CD8-positive, alpha-beta memory T cell (primary cell): ENCODE measurements around the gene RAB10. TPM values are rescaled to one million over a fixed set of nuclear protein-coding genes. Genes with fewer than 3 reads are reported as not detected.
A peak's percentile ranks its signal among the peaks of the same experiment; 100 is the strongest.

Source experiments
- CTCF ChIA-PET: fragments of 350-600 bp; sonication (Branson Sonifier 250); formaldehyde crosslinking; loops from one replicate; lab custom pipeline; 2021; ENCODE audit warnings: antibody characterized with exemption; lab: Charles Lee
- POLR2A ChIA-PET: fragments of 350-600 bp; sonication (Branson Sonifier 250); formaldehyde crosslinking; loops from one replicate; lab custom pipeline; 2021; ENCODE audit warnings: antibody characterized with exemption; lab: Charles Lee
- DNase-seq, 5 donors: peaks; one replicate each; pipeline versions ENCODE4 v3.0.0 to v3.0.0-alpha.2; 2020 to 2022; ENCODE audit warnings: mixed read lengths in 1 of 5
- H3K27ac ChIP-seq: one replicate; pipeline ENCODE4 v1.7.0; 2013; ENCODE audit warnings: low read depth, mild to moderate bottlenecking, low read length, moderate library complexity
- H3K27me3 ChIP-seq: 2 replicates; pipeline ENCODE4 v1.7.0; 2013; ENCODE audit warnings: low read length, mild to moderate bottlenecking; ENCODE audit not compliant: insufficient read depth, poor library complexity, severe bottlenecking
- H3K36me3 ChIP-seq: 2 replicates; pipeline ENCODE4 v1.7.0; 2013; ENCODE audit warnings: mild to moderate bottlenecking, low read length, moderate library complexity; ENCODE audit not compliant: insufficient read depth
- H3K4me1 ChIP-seq: 2 replicates; pipeline ENCODE4 v1.7.0; 2013; ENCODE audit warnings: mild to moderate bottlenecking, low read length, moderate library complexity; ENCODE audit not compliant: insufficient read depth
- H3K4me3 ChIP-seq: 2 replicates; pipeline ENCODE4 v1.7.0; 2013; ENCODE audit warnings: mild to moderate bottlenecking, low read length
- H3K9me3 ChIP-seq: 2 replicates; pipeline ENCODE4 v1.7.0; 2013; ENCODE audit warnings: mild to moderate bottlenecking, low read length
- H3K27ac Mint-ChIP-seq, 8 donors: one replicate each; pipeline ENCODE4 v1.8.0; 2020 to 2021; ENCODE audit warnings: mixed read lengths in 8 of 8, mild to moderate bottlenecking in 6 of 8, inconsistent platforms in 3 of 8, moderate library complexity in 3 of 8
- H3K27me3 Mint-ChIP-seq, 2 donors: one replicate each; pipeline ENCODE4 v1.8.0; 2020 to 2021; ENCODE audit warnings: mixed read lengths in 2 of 2, mild to moderate bottlenecking in 1 of 2, moderate library complexity in 1 of 2
- H3K36me3 Mint-ChIP-seq, 3 donors: one replicate each; pipeline ENCODE4 v1.8.0; 2020 to 2021; ENCODE audit warnings: mixed read lengths in 3 of 3, inconsistent platforms in 1 of 3, mild to moderate bottlenecking in 1 of 3
- H3K4me1 Mint-ChIP-seq, 3 donors: one replicate each; pipeline ENCODE4 v1.8.0; 2020 to 2021; ENCODE audit warnings: mixed read lengths in 3 of 3, inconsistent platforms in 1 of 3, mild to moderate bottlenecking in 1 of 3
- H3K4me3 Mint-ChIP-seq, 7 donors: one replicate each; pipeline ENCODE4 v1.8.0; 2020 to 2021; ENCODE audit warnings: mixed read lengths in 7 of 7, mild to moderate bottlenecking in 6 of 7, moderate library complexity in 4 of 7, inconsistent platforms in 2 of 7
- H3K9me3 Mint-ChIP-seq, 5 donors: one replicate each; pipeline ENCODE4 v1.8.0; 2020 to 2022; ENCODE audit warnings: mixed read lengths in 5 of 5, mild to moderate bottlenecking in 3 of 5, moderate library complexity in 2 of 5, inconsistent platforms in 1 of 5
- polyA plus RNA-seq: library from polyadenylated mRNA; unstranded; fragments of 300-500 nt; fragmentation: Illumina TruSeq; gene quantifications from one replicate; pipeline ENCODE4 v1.2.3, GENCODE V29; 2021
- total RNA-seq, 2 experiments: library from RNA; stranded (reverse); gene quantifications; one replicate each; pipeline ENCODE4 v1.2.3, GENCODE V29; 2021

The RAB10 gene
- total and polyA plus RNA-seq, 3 experiments from 2014 or later: 93.3 to 167 (median 155) TPM

DNA sequence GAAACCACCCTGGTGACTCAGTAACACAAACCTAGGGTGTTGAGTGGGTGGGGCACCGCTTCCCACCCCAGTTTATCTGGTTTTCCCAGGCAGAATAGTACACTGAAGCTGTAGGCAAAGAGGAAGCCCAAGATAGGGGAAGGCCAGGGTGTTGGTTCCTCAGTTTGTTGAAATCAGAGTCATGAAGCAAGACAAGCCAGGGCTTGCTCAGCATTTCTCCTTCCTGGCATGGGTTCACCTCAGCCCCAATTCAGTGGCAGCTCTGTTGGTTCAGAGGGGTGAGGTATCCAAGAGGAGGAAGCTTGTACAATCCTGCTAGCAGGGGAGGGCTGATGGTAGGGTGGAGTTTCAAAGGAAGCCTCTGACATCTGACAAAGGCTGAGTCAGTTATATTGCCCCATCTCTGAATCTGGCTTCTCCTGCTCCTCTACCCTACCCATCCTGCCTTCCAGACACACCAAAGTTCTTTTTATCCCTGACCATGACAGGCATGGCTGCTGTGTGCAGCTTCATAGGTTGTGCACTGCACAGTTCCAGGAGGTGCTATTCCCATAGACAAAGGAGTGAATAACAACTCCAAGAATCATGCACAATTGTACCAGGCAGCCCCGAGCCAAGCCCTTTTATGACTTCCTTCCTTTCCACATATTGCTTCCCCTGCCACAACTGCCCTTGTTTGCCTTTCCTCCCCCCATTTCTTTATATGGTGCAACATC, 24.9 kb upstream of the RAB10 start:
- Mint-ChIP-seq H3K4me3 (no peak overlapping the region), H3K27me3 (peaks cover 3 to 5% of the 10 kb centered on the region in 2 donors), H3K36me3 (peaks cover 0 to 4% (median 0%) of the 10 kb centered on the region in 3 donors), H3K4me1 (no peaks in the 10 kb centered on the region), H3K27ac (no peak overlapping the region), H3K9me3 (peaks cover 0 to 4% (median 0%) of the 10 kb centered on the region in 5 donors)
- no peaks in the 10 kb centered on the region for H3K4me1 ChIP-seq
- ChIA-PET CTCF (interaction anchor here (1.3 kb wide), 1 partner anchor 58 kb away, joined by 3 read pairs; no protein-coding TSS in a partner anchor), POLR2A (no interaction called here)
- DNase-seq: no peak
- no peaks in the 10 kb centered on the region for H3K36me3 ChIP-seq
- H3K27me3 ChIP-seq: no peaks in the 10 kb centered on the region
- no peak overlapping the region for H3K27ac ChIP-seq
- H3K9me3 ChIP-seq: no peaks in the 10 kb centered on the region
- H3K4me3 ChIP-seq: no peak overlapping the region

DNA sequence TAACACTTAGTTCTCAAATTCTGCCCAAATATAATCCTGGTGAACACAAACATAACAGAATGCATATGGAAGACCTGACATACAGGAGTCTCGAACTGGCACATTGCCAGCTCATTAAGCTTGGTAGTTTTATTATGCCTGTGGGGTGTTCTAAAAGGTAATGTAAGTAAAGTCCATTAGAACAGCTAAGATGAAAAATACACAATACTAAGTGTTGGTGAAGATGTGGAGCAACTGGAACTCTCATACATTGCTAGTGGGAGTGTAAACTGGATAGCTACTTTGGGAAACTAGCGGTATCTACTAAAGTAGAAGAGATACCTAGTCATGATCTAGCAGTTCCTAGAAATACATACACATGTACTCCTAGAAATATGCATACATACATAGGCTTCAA, 24.3 kb upstream of the RAB10 start:
- CTCF ChIA-PET: no interaction called here
- no peaks in the 10 kb centered on the region for H3K9me3 ChIP-seq
- Mint-ChIP-seq H3K27ac (no peak overlapping the region), H3K4me3 (no peak overlapping the region), H3K4me1 (no peaks in the 10 kb centered on the region), H3K36me3 (peaks cover 0 to 4% (median 0%) of the 10 kb centered on the region in 3 donors), H3K9me3 (peaks cover 0 to 4% (median 0%) of the 10 kb centered on the region in 5 donors), H3K27me3 (peaks cover 1 to 5% of the 10 kb centered on the region in 2 donors)
- DNase-seq: no peak
- no peak overlapping the region for H3K4me3 ChIP-seq
- H3K27ac ChIP-seq: no peak overlapping the region
- H3K4me1 ChIP-seq: no peaks in the 10 kb centered on the region
- no peaks in the 10 kb centered on the region for H3K27me3 ChIP-seq
- POLR2A ChIA-PET: no interaction called here
- no peaks in the 10 kb centered on the region for H3K36me3 ChIP-seq

DNA sequence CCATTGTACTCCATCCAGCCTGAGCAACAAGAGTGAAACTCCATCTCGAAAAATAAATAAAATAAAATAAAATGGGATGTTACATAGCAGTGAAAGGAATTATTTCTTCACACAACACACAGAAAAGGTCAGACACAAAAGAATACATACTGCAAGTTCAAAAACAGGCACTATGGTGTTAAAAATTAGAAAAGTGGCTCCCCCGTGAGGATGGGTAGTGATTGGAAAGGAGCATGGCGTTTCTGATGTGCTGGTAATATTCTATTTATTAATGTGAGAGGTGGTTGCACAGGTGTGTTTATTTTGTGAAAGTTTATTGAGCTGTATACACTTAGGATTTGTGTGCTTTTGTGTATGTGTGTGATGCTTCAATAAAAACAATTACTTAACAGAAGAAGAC, 22.9 kb upstream of the RAB10 start:
- no peak overlapping the region for H3K27ac ChIP-seq
- POLR2A ChIA-PET: no interaction called here

DNA sequence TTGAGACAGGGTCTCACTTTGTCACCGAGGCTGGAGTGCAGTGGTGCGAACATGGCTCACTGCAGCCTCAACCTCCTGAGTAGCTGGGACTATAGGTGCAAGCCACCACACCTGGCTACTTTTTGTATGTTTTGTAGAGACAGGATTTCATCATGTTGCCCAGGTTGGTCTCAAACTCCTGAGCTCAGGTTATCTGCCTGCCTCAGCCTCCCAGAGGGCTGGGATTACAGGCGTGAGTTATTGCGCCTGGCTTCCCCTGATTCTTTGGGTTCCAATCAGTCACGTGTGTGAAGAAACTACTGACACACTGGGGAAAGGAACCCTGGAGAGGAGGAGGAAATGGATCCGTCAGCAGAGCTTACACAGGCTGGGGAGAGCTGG, 22.3 kb upstream of the RAB10 start:
- H3K9me3 Mint-ChIP-seq: peaks cover 0 to 4% (median 0%) of the 10 kb centered on the region in 5 donors
- Histone ChIP-seq H3K27me3 (no peaks in the 10 kb centered on the region), H3K9me3 (no peaks in the 10 kb centered on the region), H3K27ac (no peak overlapping the region), H3K36me3 (no peaks in the 10 kb centered on the region), H3K4me3 (no peak overlapping the region), H3K4me1 (no peaks in the 10 kb centered on the region)
- peaks cover 0 to 5% of the 10 kb centered on the region in 2 donors for H3K27me3 Mint-ChIP-seq
- H3K36me3 Mint-ChIP-seq: peaks cover 0 to 4% (median 0%) of the 10 kb centered on the region in 3 donors
- ChIA-PET POLR2A (no interaction called here), CTCF (interaction anchor here (1.6 kb wide), 1 partner anchor 173 kb away, joined by 3 read pairs; no protein-coding TSS in a partner anchor)
- no peaks in the 10 kb centered on the region for H3K4me1 Mint-ChIP-seq
- no peak overlapping the region for H3K4me3 Mint-ChIP-seq
- H3K27ac Mint-ChIP-seq: peak overlapping the region in 1 of 8 donors; percentile 32
- no peak for DNase-seq

More for the DNA sequence above, 22.9 kb upstream of the RAB10 start:
- H3K36me3 Mint-ChIP-seq: peaks cover 0 to 4% (median 0%) of the 10 kb centered on the region in 3 donors
- CTCF ChIA-PET: interaction anchor here (1.6 kb wide), 1 partner anchor 174 kb away, joined by 3 read pairs; no protein-coding TSS in a partner anchor
- H3K27me3 ChIP-seq: no peaks in the 10 kb centered on the region
- no peak overlapping the region for H3K27ac Mint-ChIP-seq
- H3K9me3 Mint-ChIP-seq: peaks cover 0 to 4% (median 0%) of the 10 kb centered on the region in 5 donors
- no peaks in the 10 kb centered on the region for H3K36me3 ChIP-seq
- H3K4me3 Mint-ChIP-seq: no peak overlapping the region
- H3K27me3 Mint-ChIP-seq: peaks cover 0 to 5% of the 10 kb centered on the region in 2 donors
- H3K4me1 ChIP-seq: no peaks in the 10 kb centered on the region
- no peak overlapping the region for H3K4me3 ChIP-seq
- no peaks in the 10 kb centered on the region for H3K9me3 ChIP-seq
- H3K4me1 Mint-ChIP-seq: no peaks in the 10 kb centered on the region
- no peak for DNase-seq

DNA sequence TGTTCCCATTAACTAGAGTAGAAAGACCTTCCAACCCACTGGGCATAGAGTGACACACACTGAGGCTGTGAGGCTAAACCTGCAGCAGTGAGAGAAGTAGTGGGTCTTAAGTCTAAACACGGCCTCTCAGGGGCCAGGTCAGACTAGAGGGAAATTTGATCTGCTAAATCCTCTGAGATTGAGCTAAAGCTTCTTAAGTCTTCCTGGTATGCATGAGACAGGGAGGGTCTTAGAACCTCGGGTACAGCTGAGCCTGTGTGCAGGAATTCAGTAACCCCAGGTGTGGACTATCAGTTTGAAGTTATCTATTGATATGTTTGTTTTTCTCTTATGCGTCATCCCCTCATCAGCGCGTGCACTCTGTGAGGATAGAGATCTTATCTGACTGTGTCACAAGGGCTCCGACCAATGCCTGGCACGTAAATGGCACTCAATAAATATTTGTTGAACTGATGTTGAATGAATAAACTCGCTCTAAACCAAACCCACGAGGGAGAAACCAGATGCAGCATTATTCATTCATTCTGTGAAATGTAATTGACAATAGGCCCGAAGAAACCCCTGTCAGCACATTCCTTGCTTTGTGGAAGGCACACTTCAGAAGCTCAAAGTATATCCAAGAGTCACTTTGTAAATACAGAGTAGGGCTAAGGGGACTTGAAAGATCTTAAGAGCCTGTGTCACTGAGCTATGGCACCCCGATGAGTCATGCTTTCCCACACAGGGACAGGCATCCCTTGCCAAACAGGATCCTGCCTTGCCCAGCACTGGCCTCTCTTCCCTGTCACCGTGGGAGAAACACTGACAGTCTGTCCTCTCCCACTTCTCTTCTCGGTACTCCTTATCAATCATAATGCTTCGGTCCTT, 21.7 kb upstream of the RAB10 start:
- Mint-ChIP-seq H3K4me1 (no peaks in the 10 kb centered on the region), H3K9me3 (peaks cover 0 to 4% (median 0%) of the 10 kb centered on the region in 5 donors), H3K36me3 (peaks cover 0 to 4% (median 0%) of the 10 kb centered on the region in 3 donors), H3K4me3 (no peak overlapping the region), H3K27me3 (peaks cover 0 to 5% of the 10 kb centered on the region in 2 donors), H3K27ac (peak overlapping the region in 1 of 8 donors; percentile 32)
- no peak for DNase-seq
- H3K4me1 ChIP-seq: no peaks in the 10 kb centered on the region
- H3K4me3 ChIP-seq: no peak overlapping the region
- no peaks in the 10 kb centered on the region for H3K9me3 ChIP-seq
- ChIA-PET CTCF (interaction anchor here (1.6 kb wide), 1 partner anchor 172 kb away, joined by 3 read pairs; no protein-coding TSS in a partner anchor), POLR2A (no interaction called here)
- no peaks in the 10 kb centered on the region for H3K36me3 ChIP-seq
- H3K27me3 ChIP-seq: no peaks in the 10 kb centered on the region
- no peak overlapping the region for H3K27ac ChIP-seq

DNA sequence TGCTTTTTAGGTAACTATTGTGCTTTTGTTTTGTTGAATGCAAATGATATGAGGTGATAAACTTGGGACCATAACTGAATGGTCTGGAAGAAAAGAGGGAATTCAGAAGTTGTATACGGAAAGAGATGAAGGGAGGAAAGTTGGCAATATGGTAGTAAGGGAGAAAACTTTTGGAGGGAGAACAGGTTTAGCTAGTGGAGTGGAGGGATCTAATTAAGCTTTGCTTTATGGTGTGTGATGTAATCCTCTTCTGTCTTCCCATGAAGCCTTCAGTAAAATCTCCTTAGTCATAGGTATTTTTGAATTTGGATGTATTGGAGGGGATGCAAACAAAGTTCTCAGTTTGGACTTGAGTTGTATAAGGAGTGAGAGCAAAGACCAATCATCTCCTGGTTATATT, 20.2 kb upstream of the RAB10 start:
- Histone ChIP-seq H3K36me3 (no peaks in the 10 kb centered on the region), H3K4me3 (no peak overlapping the region), H3K4me1 (no peaks in the 10 kb centered on the region), H3K9me3 (no peaks in the 10 kb centered on the region), H3K27ac (no peak overlapping the region), H3K27me3 (no peaks in the 10 kb centered on the region)
- Mint-ChIP-seq H3K4me3 (no peak overlapping the region), H3K9me3 (peaks cover 0 to 4% (median 0%) of the 10 kb centered on the region in 5 donors), H3K27ac (no peak overlapping the region), H3K27me3 (peaks cover 0 to 5% of the 10 kb centered on the region in 2 donors), H3K36me3 (peaks cover 0 to 4% (median 0%) of the 10 kb centered on the region in 3 donors), H3K4me1 (no peaks in the 10 kb centered on the region)
- ChIA-PET CTCF (no interaction called here), POLR2A (no interaction called here)
- no peak for DNase-seq

DNA sequence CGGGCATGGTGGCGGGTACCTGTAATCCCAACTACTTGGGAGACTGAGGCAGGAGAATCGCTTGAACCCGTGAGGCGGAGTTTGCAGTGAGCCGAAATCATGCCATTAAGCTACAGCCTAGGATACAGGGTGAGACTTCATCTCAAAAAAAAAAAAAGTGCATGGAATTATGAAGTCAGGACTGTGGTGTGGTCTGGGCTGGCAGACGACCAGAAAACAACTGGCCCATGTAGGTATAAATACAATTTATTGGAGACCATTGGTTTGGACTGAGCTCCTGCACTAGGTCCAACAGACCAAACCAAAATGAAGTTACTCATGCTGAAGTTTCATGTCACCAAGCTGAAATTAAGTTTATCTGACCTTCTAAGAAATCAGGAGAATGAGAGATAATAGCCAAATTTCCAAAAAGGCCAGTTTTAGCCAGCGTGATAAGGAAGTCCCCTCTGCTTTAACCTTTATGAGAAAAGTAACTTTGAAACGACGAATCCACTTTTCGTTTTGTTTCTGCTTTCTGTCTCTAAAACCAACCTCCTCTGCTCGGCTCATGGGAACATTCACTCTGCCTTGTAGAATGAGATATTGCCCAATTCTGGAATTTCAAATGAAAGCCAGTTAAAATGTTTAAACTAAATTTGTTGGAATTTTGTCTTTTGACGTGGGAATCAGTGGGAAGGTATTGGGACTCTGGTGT, 17.7 kb upstream of the RAB10 start:
- no peaks in the 10 kb centered on the region for H3K9me3 ChIP-seq
- H3K9me3 Mint-ChIP-seq: no peaks in the 10 kb centered on the region
- ChIA-PET CTCF (no interaction called here), POLR2A (interaction anchor here (0.7 kb wide), 1 partner anchor 34 kb away, joined by 5 read pairs; no protein-coding TSS in a partner anchor)
- H3K4me3 ChIP-seq: no peak overlapping the region
- no peak overlapping the region for H3K27ac Mint-ChIP-seq
- no peaks in the 10 kb centered on the region for H3K36me3 ChIP-seq
- no peak overlapping the region for H3K4me3 Mint-ChIP-seq
- no peaks in the 10 kb centered on the region for H3K36me3 Mint-ChIP-seq
- H3K27me3 ChIP-seq: no peaks in the 10 kb centered on the region
- H3K4me1 ChIP-seq: no peaks in the 10 kb centered on the region
- no peak for DNase-seq
- no peaks in the 10 kb centered on the region for H3K4me1 Mint-ChIP-seq
- no peak overlapping the region for H3K27ac ChIP-seq
- no peaks in the 10 kb centered on the region for H3K27me3 Mint-ChIP-seq
